Stimulated activated CD8-positive, alpha-beta memory T cell treated with anti-CD3 and anti-CD28 coated beads, Interleukin-12 subunit alpha, Interleukin-12 subunit beta, amount 100 ng/mL, for 24 hours (primary cell): ENCODE measurements around the gene RPL18.
A peak's percentile ranks its signal among the peaks of the same experiment; 100 is the strongest.

ENCODE experiments used
- DNase-seq: peaks from one replicate; pipeline ENCODE4 v3.0.0-alpha.2; 2020; ENCODE audit errors: extremely low read depth

The RPL18 gene

GRCh38 chr19:48630296-48631063 lies 11.5 kb upstream of the RPL18 start:
- DNase-seq = no peak

DNA sequence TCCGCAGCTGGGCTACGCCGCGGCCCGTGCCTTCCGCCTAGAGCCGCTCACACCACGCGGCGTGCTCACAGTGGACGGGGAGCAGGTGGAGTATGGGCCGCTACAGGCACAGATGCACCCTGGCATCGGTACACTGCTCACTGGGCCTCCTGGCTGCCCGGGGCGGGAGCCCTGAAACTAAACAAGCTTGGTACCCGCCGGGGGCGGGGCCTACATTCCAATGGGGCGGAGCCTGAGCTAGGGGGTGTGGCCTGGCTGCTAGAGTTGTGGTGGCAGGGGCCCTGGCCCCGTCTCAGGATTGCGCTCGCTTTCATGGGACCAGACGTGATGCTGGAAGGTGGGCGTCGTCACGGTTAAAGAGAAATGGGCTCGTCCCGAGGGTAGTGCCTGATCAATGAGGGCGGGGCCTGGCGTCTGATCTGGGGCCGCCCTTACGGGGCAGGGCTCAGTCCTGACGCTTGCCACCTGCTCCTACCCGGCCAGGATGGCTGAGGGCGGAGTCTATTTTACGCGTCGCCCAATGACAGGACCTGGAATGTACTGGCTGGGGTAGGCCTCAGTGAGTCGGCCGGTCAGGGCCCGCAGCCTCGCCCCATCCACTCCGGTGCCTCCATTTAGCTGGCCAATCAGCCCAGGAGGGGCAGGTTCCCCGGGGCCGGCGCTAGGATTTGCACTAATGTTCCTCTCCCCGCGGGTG lies 10.8 kb upstream of the RPL18 start:
- no peak for DNase-seq

DNA sequence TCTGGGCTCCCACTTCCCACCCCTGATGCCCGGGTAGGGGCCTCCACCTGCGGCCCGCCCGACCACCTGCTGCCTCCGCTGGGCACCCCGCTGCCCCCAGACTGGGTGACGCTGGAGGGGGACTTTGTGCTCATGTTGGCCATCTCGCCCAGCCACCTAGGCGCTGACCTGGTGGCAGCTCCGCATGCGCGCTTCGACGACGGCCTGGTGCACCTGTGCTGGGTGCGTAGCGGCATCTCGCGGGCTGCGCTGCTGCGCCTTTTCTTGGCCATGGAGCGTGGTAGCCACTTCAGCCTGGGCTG lies 10.3 kb upstream of the RPL18 start:
- no peak for DNase-seq

- no peak for DNase-seq
These were observed 9.7 kb upstream of the RPL18 start for GRCh38 chr19:48628486-48629296.

DNA sequence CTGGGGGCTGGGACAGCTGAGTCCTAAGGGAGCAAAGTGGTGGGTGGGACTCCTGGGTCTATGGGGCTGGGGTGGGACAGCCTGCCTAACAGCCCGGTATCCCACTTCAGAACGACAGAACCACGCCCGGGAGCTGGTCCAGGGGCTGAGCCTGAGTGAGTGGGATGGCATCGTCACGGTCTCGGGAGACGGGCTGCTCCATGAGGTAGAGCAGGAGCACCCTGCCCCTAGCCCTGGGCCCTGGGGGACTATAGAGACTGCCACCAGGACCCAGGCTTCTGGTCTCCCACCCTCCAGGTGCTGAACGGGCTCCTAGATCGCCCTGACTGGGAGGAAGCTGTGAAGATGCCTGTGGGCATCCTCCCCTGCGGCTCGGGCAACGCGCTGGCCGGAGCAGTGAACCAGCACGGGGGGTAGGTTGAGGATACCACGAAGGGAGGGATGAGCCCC lies 8.9 kb upstream of the RPL18 start:
- DNase-seq = no peak

- DNase-seq = no peak
These were observed 8.4 kb upstream of the RPL18 start for GRCh38 chr19:48627201-48627864.

DNA sequence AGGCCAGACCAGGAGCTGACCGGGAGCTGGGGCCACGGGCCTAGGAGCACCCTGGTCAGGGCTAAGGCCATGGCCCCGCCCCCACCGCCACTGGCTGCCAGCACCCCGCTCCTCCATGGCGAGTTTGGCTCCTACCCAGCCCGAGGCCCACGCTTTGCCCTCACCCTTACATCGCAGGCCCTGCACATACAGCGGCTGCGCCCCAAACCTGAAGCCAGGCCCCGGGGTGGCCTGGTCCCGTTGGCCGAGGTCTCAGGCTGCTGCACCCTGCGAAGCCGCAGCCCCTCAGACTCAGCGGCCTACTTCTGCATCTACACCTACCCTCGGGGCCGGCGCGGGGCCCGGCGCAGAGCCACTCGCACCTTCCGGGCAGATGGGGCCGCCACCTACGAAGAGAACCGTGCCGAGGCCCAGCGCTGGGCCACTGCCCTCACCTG lies 6.9 kb upstream of the RPL18 start:
- no peak for DNase-seq

GRCh38 chr19:48624791-48625723 lies 6.1 kb upstream of the RPL18 start:
- DNase-seq = no peak

GRCh38 chr19:48624067-48624594 lies 5.2 kb upstream of the RPL18 start:
- DNase-seq = peak; percentile 99

DNA sequence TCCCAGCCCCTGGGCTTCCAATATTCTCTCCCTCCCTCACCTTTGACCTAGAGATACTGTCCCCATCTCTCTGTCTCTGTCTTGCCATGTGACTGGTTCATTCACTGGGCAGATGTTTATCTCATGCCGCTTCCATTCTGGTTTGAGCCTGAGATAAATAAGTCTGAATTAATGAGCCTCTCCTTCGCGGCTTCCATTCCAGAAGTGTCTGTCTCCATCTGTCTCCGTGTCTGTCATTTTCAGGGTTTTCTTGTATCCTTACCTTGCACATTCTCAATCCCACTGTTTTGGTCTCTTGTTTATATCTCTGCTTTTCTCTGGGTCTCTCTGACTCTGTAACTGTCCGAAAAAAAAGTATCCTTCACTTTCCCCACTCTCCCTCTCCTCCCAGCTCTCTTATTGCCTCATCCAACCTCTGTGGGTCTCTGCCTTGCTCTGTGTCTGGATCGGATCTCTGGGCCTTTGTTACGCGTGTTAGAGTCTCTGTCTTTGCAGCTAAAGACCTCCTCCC lies 4.6 kb upstream of the RPL18 start:
- no peak for DNase-seq

- no peak for DNase-seq
These were observed 961 bp upstream of the RPL18 start for GRCh38 chr19:48619692-48620585.

DNA sequence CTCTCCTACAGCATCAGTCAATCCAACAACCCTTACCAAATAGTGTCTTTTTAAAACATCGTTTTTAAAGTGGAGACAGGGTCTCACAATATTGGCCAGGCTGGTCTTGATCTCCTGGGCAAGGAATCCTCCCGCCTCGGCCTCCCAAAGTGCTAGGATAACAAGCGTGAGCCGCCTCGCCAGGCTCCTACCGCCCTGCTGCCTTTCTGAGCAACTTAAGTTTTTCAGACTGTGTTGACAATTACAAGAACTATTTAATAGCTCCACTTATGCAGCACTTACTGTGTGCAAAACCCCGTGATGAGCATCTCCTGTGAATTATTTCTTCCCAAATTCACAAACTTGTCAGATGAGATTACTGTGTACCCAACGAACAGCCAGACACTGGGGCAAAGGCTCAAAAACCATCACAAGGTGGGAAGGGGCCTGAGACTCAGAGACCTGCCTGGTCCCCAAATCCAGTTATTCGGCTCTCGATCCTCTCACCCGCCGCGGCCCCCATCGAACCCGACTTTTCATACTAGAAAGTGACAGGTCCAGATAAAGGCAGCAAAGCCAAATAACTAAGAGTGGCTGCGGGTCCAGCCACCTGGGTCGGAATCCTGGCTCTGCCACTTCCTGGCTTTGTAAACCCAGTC lies 581 bp downstream of the RPL18 start:
- no peak for DNase-seq

GRCh38 chr19:48617146-48617937 lies 1.6 kb downstream of the RPL18 start:
- DNase-seq = no peak

DNA sequence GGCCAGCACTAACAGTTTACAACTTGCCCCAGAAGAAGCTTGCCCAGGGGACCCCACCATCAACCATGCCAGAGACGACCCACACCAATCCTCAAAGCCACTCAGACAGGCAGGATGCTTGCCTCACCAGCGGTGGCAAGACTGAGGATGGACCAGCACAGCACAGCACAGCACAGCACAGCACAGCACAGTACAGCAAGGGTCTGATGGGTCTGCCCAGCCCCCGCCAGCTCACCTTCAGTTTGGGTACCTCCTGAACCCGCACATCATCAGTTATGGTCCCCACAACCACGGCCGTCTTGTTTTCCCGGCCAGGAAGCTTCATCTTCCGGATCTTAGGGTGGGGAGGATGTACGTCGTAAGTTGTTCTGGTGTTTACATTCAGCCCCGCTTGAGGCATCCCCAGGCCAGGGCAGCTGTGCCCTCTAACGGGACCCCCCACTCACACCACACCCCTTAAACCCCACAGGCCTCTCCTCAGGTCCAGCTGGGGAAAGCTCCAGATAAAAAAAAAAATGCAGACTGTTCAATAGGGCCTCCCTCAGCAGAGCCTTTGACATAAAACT lies 2.4 kb downstream of the RPL18 start:
- no peak for DNase-seq

DNA sequence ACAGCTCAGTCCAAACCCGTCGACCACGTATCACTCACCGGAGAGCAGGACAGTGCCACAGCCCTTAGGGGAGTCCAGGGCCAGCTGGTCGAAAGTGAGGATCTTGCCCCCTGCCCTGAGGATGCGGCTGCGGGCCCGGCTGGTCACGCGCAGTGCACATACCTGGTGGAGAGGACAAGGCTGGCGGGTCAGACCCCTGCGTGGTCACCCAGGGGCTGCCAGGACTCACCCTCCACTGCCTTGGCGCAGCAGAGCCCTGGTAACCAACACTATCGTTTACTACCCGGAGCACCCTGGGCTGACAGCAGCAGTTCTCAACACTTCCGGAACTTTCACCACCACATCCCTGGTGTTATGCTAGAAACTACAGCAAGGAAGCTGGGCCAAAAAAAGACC lies 2.9 kb downstream of the RPL18 start:
- no peak for DNase-seq

DNA sequence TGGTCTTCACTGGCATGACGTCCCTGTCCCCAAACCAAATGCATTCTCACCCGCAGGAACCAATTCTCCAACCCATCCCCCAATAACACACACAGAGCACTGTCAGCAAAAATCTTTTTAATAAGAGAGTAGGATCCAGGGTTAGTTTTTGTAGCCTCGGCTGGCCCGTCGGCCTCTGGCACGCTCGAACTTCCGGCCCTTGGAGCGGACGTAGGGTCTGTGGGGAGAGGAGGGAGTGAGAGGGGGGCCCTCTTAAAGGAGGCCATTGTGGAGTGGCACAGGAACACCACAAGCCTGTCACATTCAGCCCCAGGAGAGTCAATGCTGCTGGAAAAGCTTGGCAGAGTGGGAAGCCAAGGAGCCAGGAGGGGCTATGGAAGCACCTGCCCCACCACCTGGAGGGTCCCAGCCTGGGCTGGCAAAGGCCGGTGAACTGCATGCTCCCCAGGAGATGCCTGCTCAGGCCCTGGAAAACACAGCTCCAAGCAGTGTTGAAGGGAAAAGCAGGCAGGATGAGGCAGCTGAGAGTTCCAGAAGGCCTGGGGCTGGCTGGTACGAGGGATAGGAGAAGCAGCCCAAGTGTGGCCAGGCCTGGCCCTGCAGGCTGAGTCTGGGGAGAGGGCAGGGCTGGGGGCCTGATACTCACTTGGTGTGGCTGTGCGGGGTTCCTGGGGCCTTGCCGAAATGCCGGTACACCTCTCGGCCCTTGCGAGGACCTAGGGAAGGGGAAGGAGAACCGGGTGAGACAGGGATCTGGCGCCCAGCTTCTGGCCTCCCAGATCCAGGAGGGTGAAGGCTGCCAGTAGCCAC lies 3.5 kb downstream of the RPL18 start:
- no peak for DNase-seq
